Cerebellar cortex (tissue), 1 donor: ENCODE data around the gene D2HGDH.

ENCODE experiments used
- DNase-seq: peaks from one replicate; pipeline ENCODE4 v3.0.0-alpha.2; 2015; ENCODE audit warnings: low spot score

Gene D2HGDH

GRCh38 chr2:241734467-241735208 lies at the start of gene D2HGDH:
Gene D2HGDH (plus strand): TSS chr2:241734630. CDS start chr2:241735225, 595 bp downstream.
- DNase-seq = peak; percentile 83

- DNase-seq = no peak
Observed at GRCh38 chr2:241686324-241686649, 48.1 kb upstream of the D2HGDH start.

- DNase-seq = peak; percentile 95
Observed at GRCh38 chr2:241686650-241687425, 47.6 kb upstream of the D2HGDH start, which contains the start of gene DTYMK. Gene DTYMK (minus strand): TSS chr2:241686815. CDS start chr2:241686783, 32 bp downstream.

- no peak for DNase-seq
Observed at GRCh38 chr2:241689306-241689705, 45.1 kb upstream of the D2HGDH start.

- DNase-seq = no peak
Observed at GRCh38 chr2:241690202-241690717, 44.2 kb upstream of the D2HGDH start.

GRCh38 chr2:241692448-241692847 lies 42.0 kb upstream of the D2HGDH start:
- no peak for DNase-seq

GRCh38 chr2:241695651-241696050 lies 38.8 kb upstream of the D2HGDH start:
- DNase-seq = no peak

GRCh38 chr2:241701149-241701398 lies 33.4 kb upstream of the D2HGDH start:
- DNase-seq = no peak

GRCh38 chr2:241701399-241702154 lies 32.9 kb upstream of the D2HGDH start, which contains the start of gene ING5:
Gene ING5 (plus strand): TSS chr2:241702039. CDS start chr2:241702066, 27 bp downstream.
- DNase-seq = peak; percentile 88

- peak; percentile 79 for DNase-seq
Observed at GRCh38 chr2:241702155-241703031, 32.0 kb upstream of the D2HGDH start.

GRCh38 chr2:241703032-241703604 lies 31.3 kb upstream of the D2HGDH start:
- peak; percentile 35 for DNase-seq

GRCh38 chr2:241706537-241706936 lies 27.9 kb upstream of the D2HGDH start:
- DNase-seq = no peak

GRCh38 chr2:241708879-241709278 lies 25.6 kb upstream of the D2HGDH start:
- no peak for DNase-seq

- no peak for DNase-seq
Observed at GRCh38 chr2:241719093-241719492, 15.3 kb upstream of the D2HGDH start.

- DNase-seq = no peak
Observed at GRCh38 chr2:241720099-241720498, 14.3 kb upstream of the D2HGDH start.

- no peak for DNase-seq
Observed at GRCh38 chr2:241720560-241720959, 13.9 kb upstream of the D2HGDH start.

GRCh38 chr2:241721852-241722251 lies 12.6 kb upstream of the D2HGDH start:
- DNase-seq = no peak

GRCh38 chr2:241722896-241723454 lies 11.5 kb upstream of the D2HGDH start:
- no peak for DNase-seq

GRCh38 chr2:241724259-241724974 lies 10.0 kb upstream of the D2HGDH start:
- no peak for DNase-seq
